ENCODE data around the gene GPRC5D.

- TF ChIP-seq NRF1 (IDR thresholded peaks at IDR 0.05; ENCODE audit: low read depth, low read length) = no peak
- no peak for TF ChIP-seq EP300 (IDR thresholded peaks at IDR 0.05; ENCODE audit: borderline replicate concordance in 1 of 2, low read depth in 1 of 2, low read length in 1 of 2)
- TF ChIP-seq REST (IDR thresholded peaks at IDR 0.05; ENCODE audit: low read depth, low read length) = no peak
- TF ChIP-seq CTCF (IDR thresholded peaks at IDR 0.05) = no peak
- TF ChIP-seq RFX5 (IDR thresholded peaks at IDR 0.05; ENCODE audit: low read length) = no peak
- TF ChIP-seq TAF1 (IDR thresholded peaks at IDR 0.05; ENCODE audit: borderline replicate concordance, low read depth, low read length) = no peak
- no peak for TF ChIP-seq POLR2AphosphoS5 (IDR thresholded peaks at IDR 0.05; ENCODE audit: low read depth, low read length)
- TF ChIP-seq EZH2phosphoT487 (IDR thresholded peaks at IDR 0.05; ENCODE audit: borderline replicate concordance, low read depth) = no peak
- no peak for TF ChIP-seq FOXM1 (IDR thresholded peaks at IDR 0.05; ENCODE audit: low read depth)
- TF ChIP-seq SMC3 (IDR thresholded peaks at IDR 0.05; ENCODE audit: low read depth, low read length) = no peak
- TF ChIP-seq RAD21 (IDR thresholded peaks at IDR 0.05; ENCODE audit: low read length) = no peak
- TF ChIP-seq MXI1 (IDR thresholded peaks at IDR 0.05; ENCODE audit: low read depth, low read length) = no peak
- no peak for TF ChIP-seq FOSL2 (IDR thresholded peaks at IDR 0.05; ENCODE audit: borderline replicate concordance, low read depth)
- TF ChIP-seq TCF12 (IDR thresholded peaks at IDR 0.05) = no peak
Measured at GRCh38 chr12:12907552-12907951, 44.4 kb downstream of the GPRC5D start.

Data from SK-N-SH (cell line).